H9 (cell line): Measurements from ENCODE around the gene SPTAN1. TPM values are rescaled to one million over a fixed set of nuclear protein-coding genes. Genes with fewer than 3 reads are reported as not detected.

ENCODE experiments used
- DNase-seq: peaks from one replicate; pipeline ENCODE4 v3.0.0-alpha.2; 2017
- H2AFZ ChIP-seq: one replicate; pipeline ENCODE4 v1.6.1; 2013; ENCODE audit warnings: mild to moderate bottlenecking, low read length, control low read depth, moderate library complexity
- H2AK5ac ChIP-seq: 2 replicates; pipeline ENCODE4 v1.6.1; 2013; ENCODE audit warnings: low read length, control low read depth, mixed read lengths; ENCODE audit not compliant: insufficient read length
- H2BK120ac ChIP-seq: one replicate; pipeline ENCODE4 v1.6.1; 2013; ENCODE audit warnings: low read depth, mild to moderate bottlenecking, low read length, control low read depth, inconsistent platforms; ENCODE audit not compliant: poor library complexity, severe bottlenecking
- H2BK12ac ChIP-seq: 2 replicates; pipeline ENCODE4 v1.6.1; 2013; ENCODE audit warnings: low read length, control low read depth, mixed read lengths, low read depth; ENCODE audit not compliant: insufficient read length
- H2BK15ac ChIP-seq: 2 replicates; pipeline ENCODE4 v1.6.1; 2013; ENCODE audit warnings: low read depth, low read length, control low read depth
- H2BK20ac ChIP-seq: one replicate; pipeline ENCODE4 v1.6.1; 2013; ENCODE audit warnings: low read depth, mild to moderate bottlenecking, low read length, control low read depth, inconsistent platforms; ENCODE audit not compliant: poor library complexity, severe bottlenecking
- H2BK5ac ChIP-seq: 2 replicates; pipeline ENCODE4 v1.6.1; 2013; ENCODE audit warnings: low read length, control low read depth, mixed read lengths; ENCODE audit not compliant: insufficient read length
- H3K14ac ChIP-seq: 2 replicates; pipeline ENCODE4 v1.6.1; 2013; ENCODE audit warnings: low read length, control low read depth; ENCODE audit not compliant: insufficient read depth
- H3K18ac ChIP-seq: 2 replicates; pipeline ENCODE4 v1.6.1; 2013; ENCODE audit warnings: low read depth, mild to moderate bottlenecking, mixed read lengths, low read length, control low read depth; ENCODE audit not compliant: insufficient read length
- H3K23ac ChIP-seq: 2 replicates; pipeline ENCODE4 v1.6.1; 2013; ENCODE audit warnings: low read length, control low read depth, mixed read lengths, low read depth; ENCODE audit not compliant: insufficient read length
- H3K23me2 ChIP-seq: 2 replicates; pipeline ENCODE4 v1.6.1; 2013; ENCODE audit warnings: low read depth, mild to moderate bottlenecking, mixed read lengths, low read length, control low read depth; ENCODE audit not compliant: insufficient read length, poor library complexity, severe bottlenecking
- H3K27ac ChIP-seq: 2 replicates; pipeline ENCODE4 v1.5.1; 2013; ENCODE audit warnings: low read length, control low read depth, mixed read lengths, low read depth; ENCODE audit not compliant: insufficient read length
- H3K27me3 ChIP-seq: 2 replicates; pipeline ENCODE4 v1.6.1; 2013; ENCODE audit warnings: low read length, control low read depth, inconsistent platforms; ENCODE audit not compliant: insufficient read depth
- H3K4ac ChIP-seq: 2 replicates; pipeline ENCODE4 v1.6.1; 2013; ENCODE audit warnings: low read depth, mild to moderate bottlenecking, control low read depth, inconsistent platforms, low read length, moderate library complexity
- H3K4me1 ChIP-seq: 2 replicates; pipeline ENCODE4 v1.6.1; 2013; ENCODE audit warnings: low read length, control low read depth, inconsistent platforms; ENCODE audit not compliant: insufficient read depth
- H3K4me2 ChIP-seq: 2 replicates; pipeline ENCODE4 v1.6.1; 2013; ENCODE audit warnings: low read length, control low read depth, mixed read lengths; ENCODE audit not compliant: insufficient read length, insufficient read depth
- H3K56ac ChIP-seq: 2 replicates; pipeline ENCODE4 v1.6.1; 2013; ENCODE audit warnings: low read depth, mild to moderate bottlenecking, mixed read lengths, low read length, control low read depth; ENCODE audit not compliant: insufficient read length
- H3K79me1 ChIP-seq: 2 replicates; pipeline ENCODE4 v1.6.1; 2013; ENCODE audit warnings: low read depth, mild to moderate bottlenecking, moderate library complexity, low read length, control low read depth, inconsistent platforms; ENCODE audit not compliant: insufficient read depth, poor library complexity, severe bottlenecking
- H3K79me2 ChIP-seq: 2 replicates; pipeline ENCODE4 v1.6.1; 2013; ENCODE audit warnings: low read length, control low read depth, inconsistent platforms; ENCODE audit not compliant: insufficient read depth
- H3K9ac ChIP-seq: 2 replicates; pipeline ENCODE4 v1.6.1; 2013; ENCODE audit warnings: low read length, control low read depth, mixed read lengths; ENCODE audit not compliant: insufficient read length; ENCODE audit errors: extremely low read depth
- H3K9me3 ChIP-seq: one replicate; pipeline ENCODE4 v1.6.1; 2013; ENCODE audit warnings: low read depth, low read length, inconsistent platforms; ENCODE audit not compliant: control insufficient read depth
- H3T11ph ChIP-seq: one replicate; pipeline ENCODE4 v1.6.1; 2013; ENCODE audit warnings: mild to moderate bottlenecking, low read length, control low read depth, inconsistent platforms
- H4K20me1 ChIP-seq: one replicate; pipeline ENCODE4 v1.6.1; 2013; ENCODE audit not compliant: control insufficient read depth, insufficient read length, insufficient read depth
- H4K5ac ChIP-seq: 2 replicates; pipeline ENCODE4 v1.6.1; 2013; ENCODE audit warnings: low read depth, mild to moderate bottlenecking, mixed read lengths, low read length, control low read depth; ENCODE audit not compliant: insufficient read length
- H4K8ac ChIP-seq: replicated peaks from 2 replicates; pipeline ENCODE4 v1.6.1; 2013; ENCODE audit warnings: low read length, control low read depth, mixed read lengths, low read depth; ENCODE audit not compliant: insufficient read length
- H4K91ac ChIP-seq: 2 replicates; pipeline ENCODE4 v1.6.1; 2013; ENCODE audit warnings: low read depth, mild to moderate bottlenecking, moderate library complexity, mixed read lengths, low read length, control low read depth; ENCODE audit not compliant: insufficient read length
- H3K27ac Mint-ChIP-seq, 3 experiments: 2 replicates in 2 of 3; 3 replicates in 1 of 3; pipeline ENCODE4 v1.8.0; 2020 to 2021; ENCODE audit warnings: mixed read lengths in 3 of 3, mild to moderate bottlenecking in 1 of 3, moderate library complexity in 1 of 3
- H3K27me3 Mint-ChIP-seq: 2 replicates; pipeline ENCODE4 v1.8.0; 2021; ENCODE audit warnings: low read depth, mild to moderate bottlenecking, moderate library complexity, mixed read lengths
- H3K36me3 Mint-ChIP-seq, 3 experiments: 2 replicates in 2 of 3; 3 replicates in 1 of 3; pipeline ENCODE4 v1.8.0; 2020 to 2021; ENCODE audit warnings: low read depth in 3 of 3, mixed read lengths in 3 of 3; ENCODE audit not compliant: insufficient read depth in 1 of 3
- H3K4me1 Mint-ChIP-seq, 2 experiments: 2 replicates each; pipeline ENCODE4 v1.8.0; 2020; ENCODE audit warnings: mixed read lengths in 2 of 2
- H3K4me3 Mint-ChIP-seq, 2 experiments: 2 replicates in 1 of 2; 3 replicates in 1 of 2; pipeline ENCODE4 v1.8.0; 2020 to 2021; ENCODE audit warnings: mild to moderate bottlenecking in 2 of 2, mixed read lengths in 2 of 2, moderate library complexity in 1 of 2
- H3K9me3 Mint-ChIP-seq, 2 experiments: 2 replicates in 1 of 2; 3 replicates in 1 of 2; pipeline ENCODE4 v1.8.0; 2020; ENCODE audit warnings: mild to moderate bottlenecking in 2 of 2, mixed read lengths in 2 of 2, moderate library complexity in 1 of 2
- WGBS: extraction: QIAGEN DNeasy Blood & Tissue Kit; methylation state at CpG from one replicate; pipeline ENCODE4 v1.1.7; 2013; ENCODE audit warnings: missing lambda C conversion rate, low lambda C conversion rate, mixed read lengths; ENCODE audit not compliant: insufficient read length; ENCODE audit errors: extremely low coverage; 5-methylcytosine and 5-hydroxymethylcytosine counted together
- total RNA-seq: library from RNA; stranded (reverse); gene quantifications from 2 replicates; pipeline ENCODE4 v1.2.1, GENCODE V29; 2021
- TF ChIP-seq, protein P1 (sequence below): fragments of 200-600 bp; sonication (generic); conservative IDR thresholded peaks from 3 replicates; pipeline ENCODE4 v1.8.0; 2021; ENCODE audit warnings: antibody characterized with exemption, mild to moderate bottlenecking

SPTAN1 gene
- total RNA-seq, 1 experiment from 2014 or later, result 213 TPM

DNA sequence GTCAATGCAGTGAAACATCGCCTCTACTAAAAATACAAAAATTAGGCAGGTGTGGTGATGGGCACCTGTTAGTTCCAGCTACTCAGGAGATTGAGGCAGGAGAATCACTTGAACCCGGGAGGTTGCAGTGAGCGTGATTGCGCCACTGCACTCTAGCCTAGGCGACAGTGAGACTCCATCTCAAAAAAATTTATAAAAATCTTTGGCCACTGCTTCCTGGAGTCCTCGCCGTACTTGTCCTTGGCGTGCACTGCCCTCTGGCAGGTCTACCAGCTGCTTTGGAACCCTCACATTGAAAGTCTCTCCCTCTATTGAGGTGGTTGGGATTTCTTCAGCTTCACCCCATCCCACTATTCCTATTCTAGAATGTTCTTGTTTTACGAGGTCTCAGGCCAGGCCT lies 79.2 kb downstream of the SPTAN1 start:
- H3K27ac ChIP-seq, result no peak overlapping the region
- H3K9ac ChIP-seq, result no peak overlapping the region
- no peak overlapping the region for H3K14ac ChIP-seq
- no peaks in the 10 kb centered on the region for H4K20me1 ChIP-seq
- no peaks in the 10 kb centered on the region for H3K23me2 ChIP-seq
- no peaks in the 10 kb centered on the region for H3K79me1 ChIP-seq
- no peak overlapping the region for H2BK120ac ChIP-seq
- H2BK5ac ChIP-seq, result no peak overlapping the region
- no peak overlapping the region for H3K4ac ChIP-seq
- H2BK12ac ChIP-seq, result no peak overlapping the region
- peaks cover 2 to 10% of the 10 kb centered on the region in 2 experiments; a peak in 3 of 4 replicates for H3K4me1 Mint-ChIP-seq
- no peak overlapping the region for H4K5ac ChIP-seq
- DNase-seq, result no peak
- H3K27ac Mint-ChIP-seq, result peak overlapping the region; percentile 22 to 86 (median 69); a peak in 3 of 7 replicates
- no peak overlapping the region for H3K4me2 ChIP-seq
- H2AK5ac ChIP-seq, result no peak overlapping the region
- H4K8ac ChIP-seq, result no peak overlapping the region
- peaks cover 18 to 66% (median 57%) of the 10 kb centered on the region in 3 experiments for H3K36me3 Mint-ChIP-seq
- H3K9me3 ChIP-seq, result no peaks in the 10 kb centered on the region
- no peaks in the 10 kb centered on the region for H3K9me3 Mint-ChIP-seq
- H3K27me3 ChIP-seq, result no peaks in the 10 kb centered on the region
- H2BK20ac ChIP-seq, result no peak overlapping the region
- no peaks in the 10 kb centered on the region for H3K4me1 ChIP-seq
- no peak overlapping the region for H2AFZ ChIP-seq
- H2BK15ac ChIP-seq, result no peak overlapping the region
- TF ChIP-seq, protein P1, sequence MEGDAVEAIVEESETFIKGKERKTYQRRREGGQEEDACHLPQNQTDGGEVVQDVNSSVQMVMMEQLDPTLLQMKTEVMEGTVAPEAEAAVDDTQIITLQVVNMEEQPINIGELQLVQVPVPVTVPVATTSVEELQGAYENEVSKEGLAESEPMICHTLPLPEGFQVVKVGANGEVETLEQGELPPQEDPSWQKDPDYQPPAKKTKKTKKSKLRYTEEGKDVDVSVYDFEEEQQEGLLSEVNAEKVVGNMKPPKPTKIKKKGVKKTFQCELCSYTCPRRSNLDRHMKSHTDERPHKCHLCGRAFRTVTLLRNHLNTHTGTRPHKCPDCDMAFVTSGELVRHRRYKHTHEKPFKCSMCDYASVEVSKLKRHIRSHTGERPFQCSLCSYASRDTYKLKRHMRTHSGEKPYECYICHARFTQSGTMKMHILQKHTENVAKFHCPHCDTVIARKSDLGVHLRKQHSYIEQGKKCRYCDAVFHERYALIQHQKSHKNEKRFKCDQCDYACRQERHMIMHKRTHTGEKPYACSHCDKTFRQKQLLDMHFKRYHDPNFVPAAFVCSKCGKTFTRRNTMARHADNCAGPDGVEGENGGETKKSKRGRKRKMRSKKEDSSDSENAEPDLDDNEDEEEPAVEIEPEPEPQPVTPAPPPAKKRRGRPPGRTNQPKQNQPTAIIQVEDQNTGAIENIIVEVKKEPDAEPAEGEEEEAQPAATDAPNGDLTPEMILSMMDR, result no peak
- no peak overlapping the region for H3K56ac ChIP-seq
- no peaks in the 10 kb centered on the region for H3K79me2 ChIP-seq
- H4K91ac ChIP-seq, result no peak overlapping the region
- H3K27me3 Mint-ChIP-seq, result no peaks in the 10 kb centered on the region
- no CpG with 5 or more reads among the region's 9 CpGs for WGBS
- H3K18ac ChIP-seq, result no peak overlapping the region
- no peak overlapping the region for H3K23ac ChIP-seq
- H3K4me3 Mint-ChIP-seq, result no peak overlapping the region
- H3T11ph ChIP-seq, result no peak overlapping the region
